HG03103 (cell line): ENCODE measurements around the gene DOCK3.
"Not testable (repeated sequence)": the region's sequence is repeated elsewhere in the genome, so short reads cannot be mapped to it uniquely, and the experiment has no call there.

Experiments
- ATAC-seq: cut with Tn5 transposase; IDR thresholded peaks from one replicate; pipeline ENCODE4 v1.9.1; 2021; ENCODE audit warnings: low read depth; ENCODE audit not compliant: unreplicated experiment

Gene DOCK3

DNA sequence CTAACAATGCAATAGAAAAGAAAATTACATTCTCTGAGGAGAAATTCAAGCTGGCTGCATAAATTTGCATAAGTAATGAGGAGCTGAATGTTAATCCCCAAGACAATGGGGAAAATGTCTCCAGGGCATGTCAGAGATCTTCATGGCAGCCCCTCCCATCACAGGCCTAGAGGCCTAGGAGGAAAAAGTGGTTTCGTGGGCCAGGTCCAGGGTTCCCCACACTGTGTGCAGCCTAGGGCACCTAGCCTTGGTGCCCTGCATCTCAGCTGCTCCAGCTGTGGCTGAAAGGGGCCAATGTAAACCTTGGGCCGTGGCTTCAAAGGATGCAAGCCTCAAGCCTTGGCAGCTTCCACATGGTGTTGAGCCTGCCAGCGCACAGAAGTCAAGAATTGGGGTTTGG lies 511.7 kb downstream of the DOCK3 start:
- ATAC-seq: not testable (repeated sequence)

DNA sequence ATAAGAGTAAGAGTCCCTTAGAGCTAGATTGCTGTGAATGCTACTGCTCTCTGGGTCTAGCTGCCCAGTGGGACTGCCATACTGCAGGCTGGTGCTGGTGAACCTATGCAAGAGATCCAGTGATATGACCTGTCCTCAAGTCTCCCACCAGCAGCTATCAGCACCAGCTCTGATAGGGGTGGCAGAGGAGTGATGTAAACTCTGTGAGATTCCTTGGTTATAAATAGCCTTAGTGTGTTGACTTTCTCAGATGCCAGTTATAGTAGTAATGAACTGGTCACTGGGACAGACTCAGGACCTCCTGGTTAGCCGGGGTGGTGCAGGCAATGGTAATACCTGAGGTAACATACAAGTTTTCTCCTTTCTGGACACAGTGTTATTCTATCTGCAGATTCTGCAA lies 515.5 kb downstream of the DOCK3 start:
- no peak for ATAC-seq

DNA sequence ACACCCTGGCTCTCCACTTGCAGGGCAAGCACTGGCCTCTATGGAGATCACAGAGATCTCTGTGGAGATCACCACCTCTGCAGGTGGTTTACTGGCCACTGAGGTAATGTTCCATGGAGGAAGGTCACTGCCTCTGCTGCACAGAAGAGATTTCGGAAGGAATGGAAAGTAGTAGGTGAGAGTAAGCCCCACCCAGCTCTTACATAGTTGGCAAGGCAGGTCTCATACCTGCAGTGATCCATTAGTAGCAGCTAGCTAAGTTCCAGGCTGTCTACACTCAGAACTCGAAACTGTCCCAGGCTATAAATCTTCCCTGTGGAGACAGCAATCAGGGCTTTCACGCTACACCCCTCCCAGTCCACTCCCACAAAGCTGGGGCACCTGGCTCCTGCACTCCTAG lies 516.1 kb downstream of the DOCK3 start:
- ATAC-seq: no peak

DNA sequence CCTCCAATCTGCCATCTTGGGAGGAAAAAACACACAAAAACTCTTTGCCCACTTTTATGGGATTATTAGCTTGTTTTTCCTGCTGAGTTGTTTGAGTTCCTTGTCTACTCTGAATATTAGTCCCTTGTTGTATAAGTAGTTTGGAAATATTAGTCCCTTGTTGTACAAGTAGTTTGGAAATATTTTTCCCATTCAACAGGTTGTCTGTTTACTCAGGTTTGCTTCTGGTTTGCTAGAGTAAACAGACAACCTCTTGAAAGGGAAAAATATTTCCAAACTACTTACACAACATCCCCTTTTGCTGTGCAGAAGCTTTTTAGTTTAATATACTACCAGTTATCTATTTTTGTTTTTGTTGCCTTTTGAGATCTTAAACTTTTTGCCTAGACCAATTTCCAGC lies 517.0 kb downstream of the DOCK3 start:
- ATAC-seq: no peak

DNA sequence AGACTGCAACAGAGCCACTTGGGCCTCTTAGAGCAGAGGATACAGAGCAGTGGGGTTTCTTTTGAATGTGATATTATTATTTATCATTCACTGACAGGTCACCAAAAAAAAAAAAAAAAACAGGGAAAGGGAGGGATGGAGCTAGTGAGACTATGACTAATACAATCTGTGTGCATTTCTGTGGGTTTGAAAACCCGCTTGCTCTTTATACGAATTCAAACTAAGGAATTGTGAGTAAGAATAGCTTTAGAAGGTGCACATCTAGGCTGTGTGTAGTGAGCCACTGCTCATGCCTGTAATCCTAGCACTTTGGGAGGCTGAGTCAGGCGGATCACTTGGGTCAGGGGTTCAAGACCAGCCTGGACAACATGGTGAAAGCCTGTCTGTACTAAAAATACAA lies 523.8 kb downstream of the DOCK3 start:
- ATAC-seq: no peak

DNA sequence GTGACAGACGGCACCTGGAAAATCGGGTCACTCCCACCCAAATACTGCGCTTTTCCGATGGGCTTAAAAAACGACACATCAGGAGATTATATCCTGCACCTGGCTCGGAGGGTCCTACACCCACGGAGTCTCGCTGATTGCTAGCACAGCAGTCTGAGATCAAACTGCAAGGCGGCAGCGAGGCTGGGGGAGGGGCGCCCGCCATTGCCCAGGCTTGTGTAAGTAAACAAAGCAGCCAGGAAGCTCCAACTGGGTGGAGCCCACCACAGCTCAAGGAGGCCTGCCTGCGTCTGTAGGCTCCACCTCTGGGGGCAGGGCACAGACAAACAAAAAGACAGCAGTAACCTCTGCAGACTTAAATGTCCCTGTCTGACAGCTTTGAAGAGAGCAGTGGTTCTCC lies 524.6 kb downstream of the DOCK3 start:
- not testable (repeated sequence) for ATAC-seq

DNA sequence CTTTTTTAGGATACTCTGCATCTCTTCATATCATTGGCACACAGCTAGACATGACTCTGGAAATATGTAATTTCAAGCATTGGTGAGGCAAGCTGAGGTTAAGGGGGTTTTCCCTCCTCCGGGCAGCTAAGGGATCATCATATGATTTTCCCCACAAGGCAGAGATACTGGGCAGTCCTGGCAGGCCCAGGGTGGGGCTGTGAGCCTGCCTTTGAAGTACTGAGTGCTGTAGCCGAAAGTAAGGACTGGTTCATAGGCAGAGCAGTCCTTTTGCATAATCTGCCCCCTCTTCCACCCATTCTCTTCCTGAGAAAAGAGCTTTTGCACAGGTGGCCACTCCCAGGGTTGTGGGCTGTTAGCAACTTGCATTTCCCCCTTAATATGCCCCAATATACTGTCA lies 541.6 kb downstream of the DOCK3 start:
- no peak for ATAC-seq

DNA sequence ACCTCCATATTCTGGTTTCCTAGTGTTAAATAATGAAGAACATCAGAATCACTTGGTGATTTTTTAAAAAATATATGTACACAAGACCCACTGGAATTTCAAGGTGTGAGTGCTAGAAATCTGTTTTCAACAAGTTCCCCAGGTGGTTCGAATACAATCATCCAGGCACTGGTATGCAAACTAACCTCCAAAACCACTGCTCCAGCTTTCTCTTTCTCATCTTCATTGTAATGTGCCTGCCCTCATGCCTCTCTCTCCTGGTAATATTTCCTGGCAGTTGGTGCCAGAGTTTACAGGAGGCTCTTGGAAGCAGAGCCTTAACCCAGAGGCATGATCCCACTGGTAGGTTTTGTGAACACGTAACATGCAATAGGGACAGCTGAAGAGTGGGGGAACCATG lies 547.2 kb downstream of the DOCK3 start:
- ATAC-seq: no peak

DNA sequence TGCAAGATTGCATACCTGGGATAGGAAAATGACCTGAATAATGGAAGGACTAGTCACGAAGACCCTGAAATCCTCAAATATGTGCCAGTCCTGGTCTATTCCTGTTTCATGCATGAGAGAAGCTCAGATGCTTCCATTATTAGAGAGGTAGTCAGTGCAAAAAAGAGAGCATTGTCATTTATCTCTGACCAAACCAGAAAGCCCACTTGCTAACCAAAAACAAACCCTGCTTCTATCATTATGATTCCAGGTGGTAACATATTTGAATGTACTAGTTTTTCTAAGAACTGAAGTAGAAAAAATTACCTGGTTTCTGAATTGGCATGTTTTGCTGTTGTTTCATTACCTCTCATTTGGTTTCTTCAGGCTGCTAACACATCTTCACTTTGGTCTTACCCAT lies 549.6 kb downstream of the DOCK3 start:
- no peak for ATAC-seq

DNA sequence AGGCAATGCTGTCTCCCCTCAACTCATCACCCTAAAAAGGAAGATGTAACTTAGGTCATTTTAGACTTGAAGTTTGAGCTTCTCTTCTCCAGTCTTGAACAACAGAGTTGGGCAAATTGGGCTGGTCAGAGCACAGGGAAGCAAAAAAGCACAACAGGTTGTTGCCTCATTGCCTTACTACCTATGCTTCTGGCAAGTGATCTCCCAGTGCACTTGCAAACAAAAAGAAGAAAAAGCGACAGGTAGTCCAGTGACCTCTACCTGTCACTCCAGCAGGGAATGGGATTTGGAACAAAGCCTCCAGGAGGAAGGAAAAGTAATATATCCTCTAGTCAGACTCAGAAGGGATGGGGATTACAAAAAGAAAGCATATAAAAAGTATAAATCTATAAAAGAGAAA lies 550.1 kb downstream of the DOCK3 start:
- no peak for ATAC-seq

DNA sequence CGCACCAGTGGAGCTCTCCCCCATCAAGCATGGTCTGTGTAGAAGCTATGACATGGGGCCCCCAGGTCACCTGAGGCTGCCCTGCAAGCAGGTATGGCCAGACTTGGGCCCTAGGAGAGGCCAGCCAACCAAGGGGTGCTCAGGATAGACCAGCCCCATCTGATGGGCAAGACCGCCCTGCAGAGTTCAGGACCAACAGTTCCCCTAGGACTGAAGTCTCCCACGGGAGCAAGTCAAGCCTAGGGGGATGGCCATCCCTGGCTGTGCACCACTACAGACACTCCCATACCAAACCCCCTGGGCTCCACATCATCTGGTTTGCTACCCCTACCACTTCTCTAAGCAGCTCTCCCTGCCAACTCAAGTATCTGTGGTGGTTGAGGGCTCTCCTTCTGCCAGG lies 568.2 kb downstream of the DOCK3 start:
- no peak for ATAC-seq

DNA sequence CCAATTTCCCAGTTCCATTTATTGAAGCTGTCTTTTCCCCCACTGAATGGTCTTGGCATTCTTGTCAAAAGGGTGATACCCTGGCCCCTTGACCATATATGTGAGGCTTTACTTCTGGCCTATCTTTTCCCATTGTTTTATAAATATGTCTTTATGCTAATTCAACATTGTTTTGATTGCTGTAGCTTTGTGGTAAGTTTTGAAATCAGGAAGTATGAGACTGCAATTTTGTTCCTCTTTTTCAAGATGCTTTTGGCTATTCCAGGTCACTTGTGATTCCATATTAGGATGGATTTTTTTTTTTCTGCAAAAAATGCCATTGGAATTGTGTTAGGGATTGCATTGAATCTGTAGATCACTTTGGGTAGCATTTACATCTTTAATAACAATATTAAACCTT lies 569.2 kb downstream of the DOCK3 start:
- ATAC-seq: no peak

DNA sequence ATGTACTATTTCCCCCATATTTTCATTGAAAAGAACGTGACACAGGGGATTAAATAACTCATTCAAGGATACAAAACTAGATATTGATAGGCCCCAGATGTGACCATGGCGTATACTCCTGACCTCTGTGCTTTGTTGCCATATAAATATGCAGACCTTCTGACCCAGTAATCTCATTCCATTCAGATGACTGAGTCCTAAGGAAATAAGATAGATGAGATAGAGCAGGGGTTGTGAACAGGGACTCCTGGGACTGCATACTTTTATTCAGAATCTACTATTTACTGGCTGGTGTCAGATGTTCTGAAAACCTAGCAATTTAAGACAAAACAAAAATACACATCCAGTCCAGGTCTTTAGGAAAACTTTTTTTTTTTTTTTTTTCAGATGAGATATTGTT lies 571.1 kb downstream of the DOCK3 start:
- ATAC-seq: no peak

DNA sequence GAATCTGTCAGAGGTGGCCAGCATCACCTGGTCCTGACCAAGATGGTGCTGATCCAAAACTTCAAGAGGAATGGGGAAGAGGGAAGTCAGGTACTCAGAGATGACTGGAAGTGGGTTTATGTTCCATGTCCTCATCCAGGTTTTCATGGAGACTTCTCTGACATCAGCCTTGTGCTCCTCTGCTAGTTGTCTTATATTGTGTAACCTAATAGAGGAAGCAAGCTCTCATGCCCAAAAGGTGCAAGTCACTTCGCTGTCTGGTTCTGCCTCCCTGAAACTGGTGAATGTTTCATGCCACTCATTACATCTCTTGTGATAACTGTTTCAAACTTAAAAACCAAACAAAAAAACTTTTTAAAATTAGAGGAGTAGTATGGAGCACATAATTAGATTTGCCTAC lies 583.1 kb downstream of the DOCK3 start:
- no peak for ATAC-seq

DNA sequence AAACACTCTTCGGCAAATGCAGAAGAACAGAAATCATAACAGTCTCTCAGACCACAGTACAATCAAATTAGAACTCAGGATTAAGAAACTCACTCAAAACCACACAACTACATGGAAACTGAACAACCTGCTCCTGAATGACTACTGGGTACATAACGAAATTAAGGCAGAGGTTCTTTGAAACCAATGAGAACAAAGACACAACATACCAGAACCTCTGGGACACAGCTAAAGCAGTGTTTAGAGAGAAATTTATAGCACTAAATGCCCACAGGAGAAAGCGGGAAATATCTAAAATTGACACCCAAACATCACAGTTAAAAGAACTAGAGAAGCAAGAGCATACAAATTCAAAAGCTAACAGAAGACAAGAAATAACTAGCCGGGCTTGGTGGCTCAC lies 589.4 kb downstream of the DOCK3 start:
- ATAC-seq: not testable (repeated sequence)

DNA sequence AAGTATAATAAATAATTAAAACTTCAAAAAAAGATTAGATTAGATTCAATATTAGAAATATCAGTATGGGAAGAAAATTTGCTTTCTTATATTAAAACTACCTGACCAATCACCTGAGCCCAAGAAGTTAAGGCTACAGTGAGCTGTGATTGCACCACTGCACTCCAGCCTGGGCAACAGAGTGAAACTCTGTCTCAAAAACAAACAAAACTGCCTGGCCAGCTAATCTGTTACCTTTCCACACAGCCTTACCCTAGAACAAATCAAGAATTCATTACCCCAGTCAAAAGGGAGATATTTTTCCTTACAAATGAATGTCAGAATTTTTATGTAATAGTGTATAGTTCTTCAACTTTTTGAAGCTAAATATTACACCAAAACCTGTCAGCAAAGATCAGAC lies 593.4 kb downstream of the DOCK3 start:
- no peak for ATAC-seq

DNA sequence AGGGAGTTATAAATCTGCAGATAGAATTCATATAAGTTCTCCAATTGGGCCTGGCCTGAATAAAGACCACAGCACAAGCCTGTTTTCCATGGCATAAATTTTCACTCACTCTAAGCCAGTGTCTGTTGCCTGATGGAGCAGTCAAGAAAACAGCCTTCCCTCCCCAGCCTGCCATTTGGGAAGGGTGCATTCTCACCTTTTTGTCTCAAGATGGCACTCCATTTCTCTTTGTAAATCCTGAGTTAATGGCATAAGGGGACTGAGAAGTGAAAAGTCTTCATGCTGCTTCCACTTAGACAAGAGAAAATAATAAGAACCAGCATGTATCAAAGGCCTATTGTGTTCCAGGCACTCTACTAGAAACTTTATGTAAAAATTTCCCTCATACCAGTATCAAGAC lies 594.7 kb downstream of the DOCK3 start:
- no peak for ATAC-seq

DNA sequence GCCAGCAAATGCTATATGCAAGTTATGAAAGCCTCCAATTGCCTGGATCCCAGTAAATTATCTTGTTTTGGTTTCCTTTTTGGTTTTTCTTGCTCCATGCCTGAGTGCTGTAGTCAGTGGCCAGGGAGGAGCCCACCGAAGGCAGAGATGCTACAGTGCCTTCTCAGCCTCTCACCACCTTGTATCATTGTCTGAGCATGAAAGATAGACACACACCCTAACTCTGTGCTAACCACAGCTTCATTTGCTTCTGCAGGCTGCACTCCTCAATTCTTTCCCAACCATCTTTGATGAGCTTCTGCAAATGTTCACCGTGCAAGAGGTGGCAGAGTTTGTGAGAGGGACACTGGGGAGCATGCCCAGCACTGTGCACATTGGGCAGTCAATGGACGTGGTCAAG lies 595.8 kb downstream of the DOCK3 start:
- ATAC-seq: no peak

DNA sequence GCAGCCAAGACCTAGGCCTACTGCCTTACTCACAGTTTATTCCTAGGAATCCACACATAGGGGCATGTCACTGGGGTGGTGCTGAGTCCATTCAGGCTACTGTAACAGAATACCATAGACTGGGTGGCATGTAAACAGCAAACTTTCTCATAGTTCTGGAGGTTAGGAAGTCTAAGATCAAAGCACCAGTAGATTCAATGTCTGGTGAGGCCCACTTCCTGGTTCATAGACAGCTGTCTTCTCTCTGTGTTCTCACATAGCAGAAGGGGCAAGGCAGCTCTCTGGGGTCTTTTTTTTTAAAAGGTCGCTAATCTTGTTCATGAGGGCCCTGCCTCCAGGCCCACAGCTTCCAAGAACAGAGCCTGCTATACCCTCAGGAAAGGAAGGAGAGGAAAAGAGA lies 596.4 kb downstream of the DOCK3 start:
- no peak for ATAC-seq

DNA sequence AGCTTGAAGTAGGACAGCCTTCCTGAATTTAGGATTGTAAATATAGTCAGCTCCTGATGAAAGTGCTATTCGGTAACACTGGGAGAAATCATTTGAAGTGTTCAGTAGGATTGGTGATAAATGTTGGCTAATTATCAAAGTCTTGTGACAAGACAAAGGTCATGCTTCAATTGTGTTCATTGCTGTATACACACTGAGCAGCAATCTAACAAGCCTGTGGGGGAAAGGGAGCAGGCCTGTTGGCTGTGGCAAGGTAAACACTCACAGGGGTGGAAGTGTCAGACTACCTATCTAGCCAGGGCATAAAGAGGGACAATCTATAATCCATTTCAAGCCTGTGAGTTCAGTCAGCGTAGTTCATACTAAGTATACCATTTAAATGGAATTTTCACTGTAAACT lies 599.3 kb downstream of the DOCK3 start:
- ATAC-seq: no peak

DNA sequence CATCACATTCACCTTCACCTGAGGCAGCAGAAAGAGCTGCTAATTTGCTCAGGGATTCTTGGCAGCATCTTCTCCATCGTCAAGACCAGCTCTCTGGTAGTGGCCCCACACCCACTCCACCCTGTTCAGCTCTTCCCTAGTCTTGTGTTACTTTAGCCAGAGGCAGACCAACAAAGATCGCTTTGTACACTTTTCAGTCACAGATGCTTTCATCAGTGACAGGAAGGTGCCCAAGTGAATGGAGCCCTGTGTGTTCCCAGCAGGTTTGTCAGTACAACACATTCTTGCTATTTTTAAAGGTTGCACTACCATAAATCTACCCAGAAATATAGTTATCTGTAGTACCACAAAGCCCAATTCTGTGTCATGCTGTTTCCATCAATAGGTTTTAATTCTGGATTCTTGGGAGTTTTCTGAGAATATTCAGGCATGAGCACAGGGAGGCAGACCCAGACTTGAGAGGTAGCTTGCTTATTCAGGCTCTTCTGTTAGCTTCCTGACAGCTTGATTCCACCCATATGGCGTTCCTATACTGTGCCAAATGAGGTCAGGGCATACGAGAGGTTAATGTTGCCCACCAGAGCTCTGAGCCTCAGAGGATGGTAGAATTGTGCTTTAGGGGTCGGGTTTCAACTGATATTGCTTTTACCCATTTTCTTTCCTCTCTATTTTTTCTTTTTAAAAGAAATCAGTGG lies 600.5 kb downstream of the DOCK3 start:
- no peak for ATAC-seq

DNA sequence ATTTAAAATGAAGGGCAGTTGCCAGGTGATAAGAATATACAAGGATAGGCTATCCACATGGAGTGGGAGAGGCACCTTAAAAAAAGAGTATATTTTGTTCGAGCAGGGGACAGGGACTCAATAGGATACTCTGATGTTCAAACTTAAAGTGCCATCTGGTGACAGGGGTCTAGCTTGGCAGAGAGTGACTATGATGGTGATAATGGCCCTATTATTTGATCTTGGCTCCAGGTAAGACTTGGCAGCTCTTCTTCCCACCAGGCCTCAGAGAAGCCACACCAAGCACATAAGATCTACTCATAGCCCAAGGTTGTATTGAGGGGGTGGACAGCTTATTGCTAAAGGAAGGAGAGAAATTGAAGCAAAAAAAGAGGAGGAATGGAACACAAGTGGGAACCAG lies 601.3 kb downstream of the DOCK3 start:
- no peak for ATAC-seq

DNA sequence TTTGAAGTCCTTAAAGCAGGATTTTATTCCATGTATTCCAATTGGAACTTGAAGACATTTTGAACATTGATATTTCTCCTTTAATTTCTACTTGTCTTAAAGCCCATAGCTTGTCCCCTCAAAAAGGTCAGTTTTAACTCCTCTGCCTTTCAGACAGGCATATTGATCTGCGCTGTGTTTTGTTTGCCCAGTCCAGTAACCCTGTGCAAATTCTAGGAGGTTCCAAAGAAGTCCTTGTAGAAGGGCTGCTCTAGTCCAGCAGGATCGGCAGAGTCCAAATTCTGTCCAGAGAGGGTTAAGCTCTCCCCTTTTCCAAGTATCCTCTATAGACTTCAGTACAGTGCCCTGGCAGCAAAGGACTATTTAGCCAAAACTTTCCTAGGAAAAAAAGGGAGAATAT lies 604.7 kb downstream of the DOCK3 start:
- no peak for ATAC-seq
